ENCODE measurements around the gene SDS.

SDS gene

DNA sequence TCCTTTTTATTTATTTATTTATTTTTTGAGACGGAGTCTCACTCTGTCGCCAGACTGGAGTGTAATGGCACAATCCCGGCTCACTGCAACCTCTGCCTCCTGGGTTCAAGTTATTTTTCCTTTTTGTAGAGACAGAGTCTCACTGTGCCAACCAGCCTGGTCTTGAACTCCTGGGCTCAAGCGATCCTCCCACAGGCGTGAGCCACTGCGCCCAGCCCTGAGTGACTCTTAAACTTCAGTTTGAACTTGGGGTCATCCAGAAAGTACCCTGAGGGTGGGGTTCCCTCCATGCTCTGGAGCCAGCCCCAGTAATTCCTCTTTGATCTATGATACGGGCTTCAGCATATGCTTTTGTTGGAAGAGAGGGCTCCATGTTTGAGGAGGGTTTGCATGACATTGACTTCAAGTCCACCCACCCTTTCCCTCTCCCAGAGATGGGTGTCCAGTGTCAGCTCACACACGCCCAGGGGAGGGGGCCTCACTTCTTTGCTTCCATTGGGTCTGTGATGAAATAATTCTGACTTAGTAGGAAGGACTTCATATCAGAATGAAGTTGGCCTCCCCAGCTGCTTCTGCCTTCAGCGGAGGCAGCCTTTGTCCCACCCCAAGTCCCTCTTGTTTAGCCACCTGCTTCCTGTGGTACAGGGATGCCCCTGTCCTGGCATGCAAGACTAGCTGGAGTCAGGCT is 11.9 kb downstream of the SDS start:
- H3K27ac ChIP-seq (ENCODE audit: low read length), result no peak overlapping the region
- ATAC-seq (ENCODE audit: insufficient read depth, low read depth), result no peak
- H4K20me1 ChIP-seq (ENCODE audit: insufficient read depth, low read length), result no peaks in the 10 kb centered on the region
- H3K4me3 ChIP-seq (ENCODE audit: low read depth in 1 of 2, low read length in 2 of 2), result no peak overlapping the region
- DNase-seq, result no peak
- H3K79me2 ChIP-seq (ENCODE audit: insufficient read depth, low read length), result no peaks in the 10 kb centered on the region
- H2AFZ ChIP-seq (ENCODE audit: low read depth, low read length), result no peak overlapping the region
- no peak overlapping the region for H3K4me2 ChIP-seq (ENCODE audit: insufficient read depth, low read length)
- no peak overlapping the region for H3K9ac ChIP-seq (ENCODE audit: low read depth, low read length)
- no peaks in the 10 kb centered on the region for H3K36me3 ChIP-seq (ENCODE audit: insufficient read depth, low read length)
- no peaks in the 10 kb centered on the region for H3K27me3 ChIP-seq (ENCODE audit: insufficient read depth, low read length, poor library complexity)
- no peaks in the 10 kb centered on the region for H3K9me3 ChIP-seq (ENCODE audit: insufficient read depth, low read length, severe bottlenecking)
- TF ChIP-seq, protein P1, sequence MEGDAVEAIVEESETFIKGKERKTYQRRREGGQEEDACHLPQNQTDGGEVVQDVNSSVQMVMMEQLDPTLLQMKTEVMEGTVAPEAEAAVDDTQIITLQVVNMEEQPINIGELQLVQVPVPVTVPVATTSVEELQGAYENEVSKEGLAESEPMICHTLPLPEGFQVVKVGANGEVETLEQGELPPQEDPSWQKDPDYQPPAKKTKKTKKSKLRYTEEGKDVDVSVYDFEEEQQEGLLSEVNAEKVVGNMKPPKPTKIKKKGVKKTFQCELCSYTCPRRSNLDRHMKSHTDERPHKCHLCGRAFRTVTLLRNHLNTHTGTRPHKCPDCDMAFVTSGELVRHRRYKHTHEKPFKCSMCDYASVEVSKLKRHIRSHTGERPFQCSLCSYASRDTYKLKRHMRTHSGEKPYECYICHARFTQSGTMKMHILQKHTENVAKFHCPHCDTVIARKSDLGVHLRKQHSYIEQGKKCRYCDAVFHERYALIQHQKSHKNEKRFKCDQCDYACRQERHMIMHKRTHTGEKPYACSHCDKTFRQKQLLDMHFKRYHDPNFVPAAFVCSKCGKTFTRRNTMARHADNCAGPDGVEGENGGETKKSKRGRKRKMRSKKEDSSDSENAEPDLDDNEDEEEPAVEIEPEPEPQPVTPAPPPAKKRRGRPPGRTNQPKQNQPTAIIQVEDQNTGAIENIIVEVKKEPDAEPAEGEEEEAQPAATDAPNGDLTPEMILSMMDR (IDR thresholded peaks at IDR 0.05; ENCODE audit: borderline replicate concordance, extremely low read depth, low read length, poor library complexity, severe bottlenecking), result no peak
- no peak for TF ChIP-seq EZH2 (IDR thresholded peaks at IDR 0.05; ENCODE audit: borderline replicate concordance, low read depth, low read length, severe bottlenecking)
- H3K4me1 ChIP-seq (ENCODE audit: insufficient read depth, low read length), result no peaks in the 10 kb centered on the region

DNA sequence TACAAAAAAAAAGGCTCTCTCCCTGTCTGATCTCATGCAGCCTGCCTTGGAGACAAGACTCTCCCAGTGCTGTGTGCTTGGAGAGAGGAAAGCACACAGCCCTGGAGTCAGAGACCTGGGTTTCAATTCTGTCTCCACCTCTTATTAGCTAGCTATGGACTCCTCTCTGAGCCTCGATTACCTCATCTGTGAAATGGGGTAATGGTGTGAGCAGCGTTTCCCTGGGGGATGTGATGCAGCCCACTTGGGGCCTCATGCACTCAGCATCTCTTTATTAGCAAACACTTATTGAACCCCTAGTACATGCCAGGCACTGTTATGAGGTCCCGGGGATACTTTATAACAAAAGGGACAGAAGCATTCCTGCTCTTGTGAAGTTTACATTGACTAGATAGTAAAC is 12.5 kb downstream of the SDS start:
- Histone ChIP-seq H3K4me1 (ENCODE audit: insufficient read depth, low read length) (no peaks in the 10 kb centered on the region), H3K27ac (ENCODE audit: low read length) (no peak overlapping the region), H4K20me1 (ENCODE audit: insufficient read depth, low read length) (no peaks in the 10 kb centered on the region), H3K27me3 (ENCODE audit: insufficient read depth, low read length, poor library complexity) (no peaks in the 10 kb centered on the region), H3K4me2 (ENCODE audit: insufficient read depth, low read length) (no peak overlapping the region), H3K4me3 (ENCODE audit: low read depth in 1 of 2, low read length in 2 of 2) (no peak overlapping the region), H3K79me2 (ENCODE audit: insufficient read depth, low read length) (no peaks in the 10 kb centered on the region), H2AFZ (ENCODE audit: low read depth, low read length) (no peak overlapping the region), H3K9ac (ENCODE audit: low read depth, low read length) (no peak overlapping the region), H3K36me3 (ENCODE audit: insufficient read depth, low read length) (no peaks in the 10 kb centered on the region), H3K9me3 (ENCODE audit: insufficient read depth, low read length, severe bottlenecking) (no peaks in the 10 kb centered on the region)
- DNase-seq (no peak), ATAC-seq (ENCODE audit: insufficient read depth, low read depth) (no peak)
- no peak for TF ChIP-seq EZH2 (IDR thresholded peaks at IDR 0.05; ENCODE audit: borderline replicate concordance, low read depth, low read length, severe bottlenecking)
- TF ChIP-seq, protein P1 (IDR thresholded peaks at IDR 0.05; ENCODE audit: borderline replicate concordance, extremely low read depth, low read length, poor library complexity, severe bottlenecking), result no peak

- no peak for DNase-seq
- Histone ChIP-seq H4K20me1 (ENCODE audit: insufficient read depth, low read length) (no peaks in the 10 kb centered on the region), H3K36me3 (ENCODE audit: insufficient read depth, low read length) (no peaks in the 10 kb centered on the region), H3K27ac (ENCODE audit: low read length) (no peak overlapping the region), H3K9ac (ENCODE audit: low read depth, low read length) (no peak overlapping the region), H3K9me3 (ENCODE audit: insufficient read depth, low read length, severe bottlenecking) (no peaks in the 10 kb centered on the region), H2AFZ (ENCODE audit: low read depth, low read length) (no peak overlapping the region), H3K4me3 (ENCODE audit: low read depth in 1 of 2, low read length in 2 of 2) (no peak overlapping the region), H3K79me2 (ENCODE audit: insufficient read depth, low read length) (no peaks in the 10 kb centered on the region), H3K27me3 (ENCODE audit: insufficient read depth, low read length, poor library complexity) (no peaks in the 10 kb centered on the region), H3K4me2 (ENCODE audit: insufficient read depth, low read length) (no peak overlapping the region), H3K4me1 (ENCODE audit: insufficient read depth, low read length) (no peaks in the 10 kb centered on the region)
- TF ChIP-seq EZH2 (IDR thresholded peaks at IDR 0.05; ENCODE audit: borderline replicate concordance, low read depth, low read length, severe bottlenecking), result no peak
- TF ChIP-seq, protein P1 (IDR thresholded peaks at IDR 0.05; ENCODE audit: borderline replicate concordance, extremely low read depth, low read length, poor library complexity, severe bottlenecking), result no peak
- ATAC-seq (ENCODE audit: insufficient read depth, low read depth), result no peak
These were observed 13.3 kb downstream of the SDS start for GRCh38 chr12:113390064-113391043.
